HepG2 (cell line): ENCODE results near the gene KIF26B. TPM values are rescaled to one million over a fixed set of nuclear protein-coding genes. Genes with fewer than 3 reads are reported as not detected.

Experiments used
- ARNT ChIP-seq: fragments of 450-650 bp; IDR thresholded peaks from 2 replicates; pipeline ENCODE4 v1.6.1; 2017
- GABPA ChIP-seq, 2 experiments: IDR thresholded peaks; 2 replicates each; pipeline ENCODE4 v1.6.1; 2011 to 2016; ENCODE audit warnings: low read depth in 2 of 2, low read length in 1 of 2, missing biosample characterization in 1 of 2, missing genetic modification characterization in 1 of 2
- GATA4 ChIP-seq: sonication (generic); IDR thresholded peaks from 2 replicates; pipeline ENCODE4 v1.6.1; 2016; ENCODE audit warnings: antibody characterized with exemption, low read depth, borderline replicate concordance
- GFI1 ChIP-seq: sonication (generic); formaldehyde crosslinking; IDR thresholded peaks from 2 replicates; pipeline ENCODE4 v1.5.0; 2020; ENCODE audit warnings: missing genetic modification reagents, mild to moderate bottlenecking, borderline replicate concordance
- HDAC1 ChIP-seq: sonication (generic); formaldehyde crosslinking; IDR thresholded peaks from 2 replicates; pipeline ENCODE4 v1.5.1; 2020; ENCODE audit warnings: mild to moderate bottlenecking, missing genetic modification reagents
- HIVEP1 ChIP-seq: sonication (generic); formaldehyde crosslinking; IDR thresholded peaks from 2 replicates; pipeline ENCODE4 v1.4.0; 2020; ENCODE audit warnings: mild to moderate bottlenecking, missing genetic modification reagents
- NKX3-1 ChIP-seq: sonication (generic); formaldehyde crosslinking; IDR thresholded peaks from 2 replicates; pipeline ENCODE4 v1.5.0; 2020; ENCODE audit warnings: missing genetic modification reagents
- NR2C2 ChIP-seq: sonication (generic); formaldehyde crosslinking; IDR thresholded peaks from 2 replicates; pipeline ENCODE4 v1.4.0; 2020; ENCODE audit warnings: missing genetic modification reagents, mild to moderate bottlenecking, moderate library complexity, borderline replicate concordance
- POGK ChIP-seq: sonication (generic); formaldehyde crosslinking; conservative IDR thresholded peaks from 2 replicates; pipeline ENCODE4 v1.8.0; 2022; ENCODE audit warnings: mild to moderate bottlenecking, moderate library complexity, missing genetic modification reagents
- REPIN1 ChIP-seq: sonication (generic); formaldehyde crosslinking; IDR thresholded peaks from 2 replicates; pipeline ENCODE4 v1.8.0; 2022; ENCODE audit warnings: missing genetic modification reagents, low read depth, mild to moderate bottlenecking, borderline replicate concordance
- SNAPC4 ChIP-seq: sonication (generic); formaldehyde crosslinking; IDR thresholded peaks from 2 replicates; pipeline ENCODE4 v1.4.0; 2020; ENCODE audit warnings: mild to moderate bottlenecking, missing genetic modification reagents
- SP140L ChIP-seq: sonication (generic); formaldehyde crosslinking; IDR thresholded peaks from 2 replicates; pipeline ENCODE4 v1.4.0; 2020; ENCODE audit warnings: missing genetic modification reagents, borderline replicate concordance
- TCF12 ChIP-seq, 2 experiments: fragments of 450-650 bp in 1 of 2; sonication (generic) in 1 of 2; formaldehyde crosslinking in 1 of 2; IDR thresholded peaks; 2 replicates each; pipeline versions ENCODE4 v1.6.1 to v1.8.0; 2017 to 2022; ENCODE audit warnings: antibody characterized with exemption in 1 of 2, mild to moderate bottlenecking in 1 of 2, missing genetic modification reagents in 1 of 2, moderate library complexity in 1 of 2
- XRCC5 ChIP-seq: fragments of 200-400 bp; formaldehyde crosslinking; optimal IDR thresholded peaks from 2 replicates; pipeline ENCODE3; 2017; ENCODE audit warnings: mild to moderate bottlenecking, low read length
- ZKSCAN8 ChIP-seq: IDR thresholded peaks from 2 replicates; pipeline ENCODE4 v1.6.1; 2016; ENCODE audit warnings: borderline replicate concordance, missing genetic modification reagents, missing compliant biosample characterization
- ZMYM4 ChIP-seq: sonication (generic); formaldehyde crosslinking; IDR thresholded peaks from 2 replicates; pipeline ENCODE4 v1.8.1; 2023; ENCODE audit warnings: mild to moderate bottlenecking, missing genetic modification reagents
- ZNF138 ChIP-seq: sonication (generic); formaldehyde crosslinking; IDR thresholded peaks from 2 replicates; pipeline ENCODE4 v1.5.0; 2020; ENCODE audit warnings: mild to moderate bottlenecking, low read depth, missing genetic modification reagents
- ZNF513 ChIP-seq: sonication (generic); formaldehyde crosslinking; conservative IDR thresholded peaks from 2 replicates; pipeline ENCODE4 v1.5.0; 2020; ENCODE audit warnings: missing genetic modification reagents
- ZNF775 ChIP-seq: sonication (generic); formaldehyde crosslinking; IDR thresholded peaks from 2 replicates; pipeline ENCODE4 v1.4.0; 2020; ENCODE audit warnings: missing genetic modification reagents, mild to moderate bottlenecking, moderate library complexity, borderline replicate concordance
- polyA plus RNA-seq, 8 experiments: library from polyadenylated mRNA; depleted of rRNA in 3 of 8; stranded (reverse) in 7 of 8; unstranded in 1 of 8; fragments of >200 nt; fragmentation: Illumina TruSeq in 4 of 8; extraction: Trizol in 4 of 8; gene quantifications; 2 replicates each; pipeline versions ENCODE4 v1.2.1 to v1.2.3, GENCODE V29; 2011 to 2016; ENCODE audit warnings: low read depth in 4 of 8, missing spikeins in 1 of 8, mixed read lengths in 1 of 8; ENCODE audit not compliant: insufficient read depth in 1 of 8
- total RNA-seq, 5 experiments: library from RNA; depleted of rRNA; stranded (reverse); fragments of >200 nt; fragmentation: Illumina TruSeq; extraction: Trizol; gene quantifications; 2 replicates each; pipeline ENCODE4 v1.2.3, GENCODE V29; 2016; ENCODE audit warnings: low read depth in 1 of 5

Gene KIF26B
- total and polyA plus RNA-seq, 2 of the 13 experiments (the other 11 are each of a cell fraction or from before 2014, with no cell fraction given), result 0.08 to 0.09 TPM

- TF ChIP-seq ZMYM4, result peak; percentile 57; the same call in 1 of the 2 replicates
- no peak for TF ChIP-seq ZKSCAN8 (CRISPR knock-in tag)
- no peak for TF ChIP-seq GATA4
- no peak for TF ChIP-seq HIVEP1 (CRISPR knock-in tag)
- TF ChIP-seq REPIN1, result no peak
- TF ChIP-seq HDAC1 (CRISPR knock-in tag), result peak; percentile 73
- peak; percentile 64; the same call in 1 of the 2 replicates for TF ChIP-seq NR2C2
- no peak for TF ChIP-seq SNAPC4 (CRISPR knock-in tag)
- no peak for TF ChIP-seq XRCC5
- TF ChIP-seq POGK, result no peak
- no peak for TF ChIP-seq GFI1 (CRISPR knock-in tag)
- no peak for TF ChIP-seq SP140L
- TF ChIP-seq ZNF138, result no peak
- no peak for TF ChIP-seq NKX3-1 (CRISPR knock-in tag)
- TF ChIP-seq GABPA (IDR thresholded peaks at IDR 0.05; ENCODE audit: low read depth, low read length), result no peak
- TF ChIP-seq GABPA (CRISPR knock-in tag; IDR thresholded peaks at IDR 0.05; ENCODE audit: low read depth), result 0 out of 2 replicates have a peak, but pooled peaks have one; percentile 37
- TF ChIP-seq TCF12 (IDR thresholded peaks at IDR 0.05), result no peak
- no peak for TF ChIP-seq TCF12 (CRISPR knock-in tag; IDR thresholded peaks at IDR 0.05)
- TF ChIP-seq ARNT, result no peak
- no peak for TF ChIP-seq ZNF775
- no peak for TF ChIP-seq ZNF513
Observed at GRCh38 chr1:245463392-245464165, 308.8 kb downstream of the KIF26B start (continued).
